Erythroblast (primary cell): Measurements from ENCODE around the gene INTS11.

Experiments
- DNase-seq, 2 experiments: peaks; one replicate each; lab custom pipeline; 2025; lab: John Stamatoyannopoulos, UW
- GATA1 ChIP-seq: IDR thresholded peaks from 2 replicates; pipeline ENCODE4 v1.6.1; 2011; ENCODE audit warnings: low read depth, mild to moderate bottlenecking, control low read depth, low read length, moderate library complexity
- POLR2A ChIP-seq: IDR thresholded peaks from 2 replicates; pipeline ENCODE4 v1.6.1; 2011; ENCODE audit warnings: mild to moderate bottlenecking, low read length

The INTS11 gene

DNA sequence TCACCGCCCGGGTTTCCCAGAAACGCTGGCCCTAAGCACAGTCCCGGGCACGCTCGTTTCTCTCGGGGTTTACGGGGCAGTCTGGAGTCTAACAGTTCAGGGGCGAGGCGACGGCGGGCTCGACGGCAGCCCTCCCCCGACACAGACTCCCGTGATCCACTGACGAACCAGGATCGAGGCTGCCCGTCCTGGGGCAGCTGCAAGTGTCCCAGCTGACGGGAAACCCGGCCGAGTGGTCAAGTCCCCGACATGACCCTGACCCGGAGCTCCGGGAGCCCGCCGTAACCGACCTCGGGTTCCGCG lies 51.3 kb downstream of the INTS11 start:
- peak; percentile 48 to 61 for DNase-seq
- TF ChIP-seq GATA1 (no peak), POLR2A (no peak)

DNA sequence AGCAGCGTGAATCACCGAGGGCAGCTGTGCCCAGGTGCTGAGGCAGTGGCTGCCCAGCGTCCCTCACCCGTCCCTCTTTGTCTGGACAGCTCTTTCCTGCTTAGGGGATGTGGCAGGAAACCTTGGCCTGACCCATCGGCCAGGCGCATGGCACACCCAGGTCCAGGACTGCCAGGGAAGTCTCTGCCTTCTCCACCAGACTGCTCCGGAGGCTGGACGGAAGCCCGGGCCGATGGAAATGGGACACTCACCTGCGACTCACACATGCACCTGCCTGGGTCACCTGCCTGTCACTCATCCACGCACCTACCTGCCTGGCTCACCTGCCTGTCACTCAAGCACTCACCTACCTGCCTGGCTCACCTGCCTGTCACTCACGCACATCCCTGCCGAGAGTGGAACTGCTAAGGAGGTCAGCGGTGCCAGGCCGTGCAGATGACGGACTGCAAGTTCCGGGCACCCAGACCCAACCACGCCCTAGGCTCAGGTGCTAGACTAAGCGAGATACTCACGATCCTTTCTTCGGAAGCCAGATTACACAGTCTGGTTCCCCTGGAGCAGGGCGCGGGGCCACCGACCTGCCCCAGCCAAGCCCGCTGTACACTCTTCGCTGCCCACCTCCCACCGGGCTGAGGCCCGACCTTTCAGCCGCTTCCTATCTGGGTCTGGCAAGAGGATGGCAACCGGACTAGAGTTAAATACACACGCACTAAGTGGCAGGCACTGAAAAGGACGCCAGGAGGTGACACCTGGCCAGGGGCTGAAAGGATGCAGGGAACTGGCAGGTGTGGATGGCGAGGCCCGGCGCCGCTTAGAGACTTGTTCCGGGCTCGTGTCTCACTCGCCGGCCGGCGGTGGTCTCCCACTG lies 51.9 kb downstream of the INTS11 start:
- DNase-seq: no peak
- TF ChIP-seq POLR2A (no peak), GATA1 (no peak)

DNA sequence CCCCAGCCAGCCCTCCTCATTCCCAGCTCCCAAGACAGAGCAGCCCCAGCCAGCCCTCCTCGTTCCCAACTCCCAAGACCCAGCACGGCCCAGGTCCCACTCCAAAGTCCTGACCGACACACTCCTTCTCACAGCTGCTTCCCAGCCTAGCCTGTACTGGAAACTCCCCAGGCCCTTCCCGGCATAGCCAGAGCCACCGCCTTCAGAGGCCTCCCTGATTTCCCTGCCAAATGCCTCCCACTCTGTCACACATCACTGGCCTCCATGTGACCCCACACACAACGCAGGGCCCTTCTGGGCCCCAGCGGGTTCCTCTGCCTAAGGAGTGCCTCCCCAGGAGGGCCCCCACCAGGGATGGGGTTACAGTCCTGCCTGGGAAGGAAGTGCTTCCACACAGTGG lies 53.6 kb downstream of the INTS11 start:
- TF ChIP-seq POLR2A (no peak), GATA1 (no peak)
- no peak for DNase-seq

DNA sequence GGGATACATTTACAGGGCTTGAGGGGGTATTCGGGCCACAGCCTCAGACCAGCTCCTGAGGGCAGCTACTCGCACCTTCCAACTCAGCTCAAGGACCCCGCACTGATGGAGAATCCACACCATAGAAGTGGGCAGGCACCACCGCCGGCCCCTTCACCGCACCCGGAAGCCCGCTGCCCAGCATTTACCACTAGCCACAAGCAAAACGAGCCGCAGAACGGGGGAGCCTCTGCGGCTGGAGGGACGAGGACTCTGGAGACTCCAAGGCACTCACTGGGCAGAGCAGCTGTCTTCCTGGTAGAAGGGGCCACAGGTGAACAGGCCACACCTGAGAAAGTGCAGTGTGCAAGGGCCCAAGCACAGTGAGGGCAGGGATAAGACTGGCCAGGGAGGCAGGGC lies 56.2 kb downstream of the INTS11 start:
- no peak for TF ChIP-seq GATA1
- TF ChIP-seq POLR2A: peak; percentile 11
- DNase-seq: no peak

DNA sequence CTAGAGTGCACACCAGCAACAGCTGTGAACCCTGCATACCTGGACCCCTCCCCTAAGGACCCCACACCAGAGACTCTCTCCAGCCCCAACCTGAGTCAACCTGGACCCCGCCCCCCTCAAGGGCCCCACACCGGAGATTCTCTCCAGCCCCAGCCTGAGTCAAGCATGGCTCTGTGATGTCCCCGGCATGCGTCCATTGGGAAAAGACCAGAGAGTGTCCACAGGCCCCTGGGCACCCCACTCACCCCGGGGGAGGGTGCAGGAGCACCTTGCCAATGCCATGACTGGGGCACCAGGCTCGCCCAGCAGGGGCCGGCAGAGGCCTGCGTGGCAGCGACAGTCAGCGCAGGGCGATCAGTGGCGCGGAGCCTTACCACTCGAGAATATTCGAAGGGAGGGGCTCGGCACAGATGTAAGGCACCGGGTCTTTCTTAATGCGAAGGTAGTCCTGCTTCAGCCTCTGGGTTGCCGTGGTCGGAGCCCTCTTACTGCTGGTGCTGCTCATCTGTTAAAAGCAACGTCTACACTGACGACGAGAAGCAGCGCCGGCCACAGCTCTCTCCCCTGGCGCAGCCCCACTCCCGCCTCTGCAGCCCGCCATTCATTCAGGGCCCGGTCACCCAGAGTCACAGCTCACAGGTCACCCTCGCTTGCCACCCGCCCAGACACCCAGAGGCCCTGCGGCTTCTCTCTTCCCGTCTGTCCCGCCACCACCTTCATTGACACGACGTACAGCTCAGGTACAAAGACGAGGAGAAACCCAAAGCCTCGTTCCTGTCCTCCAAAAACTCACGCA lies 56.8 kb downstream of the INTS11 start:
- TF ChIP-seq GATA1: no peak
- TF ChIP-seq POLR2A: no peak
- DNase-seq: no peak

DNA sequence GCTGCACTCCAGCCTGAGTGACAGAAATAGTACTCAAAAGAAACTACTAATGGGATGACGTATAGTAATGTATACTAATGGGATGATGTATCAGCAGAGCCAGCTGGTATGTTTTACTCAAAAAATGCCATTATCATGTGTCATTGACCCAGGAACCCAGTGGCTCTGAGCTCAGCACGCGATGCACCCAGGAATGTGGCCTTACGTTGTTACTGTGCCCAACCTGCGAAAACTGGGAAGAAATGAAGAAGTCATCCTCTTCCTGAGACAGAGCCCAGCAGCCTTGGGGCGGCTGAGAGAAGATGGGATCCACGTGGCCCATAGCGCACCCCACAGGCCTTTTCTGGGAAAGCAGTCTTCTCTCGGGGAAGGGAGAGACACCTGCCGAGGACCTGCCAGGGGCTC lies 59.6 kb downstream of the INTS11 start:
- DNase-seq: peak in 1 of 2 experiments; percentile 25
- TF ChIP-seq GATA1 (no peak), POLR2A (no peak)

DNA sequence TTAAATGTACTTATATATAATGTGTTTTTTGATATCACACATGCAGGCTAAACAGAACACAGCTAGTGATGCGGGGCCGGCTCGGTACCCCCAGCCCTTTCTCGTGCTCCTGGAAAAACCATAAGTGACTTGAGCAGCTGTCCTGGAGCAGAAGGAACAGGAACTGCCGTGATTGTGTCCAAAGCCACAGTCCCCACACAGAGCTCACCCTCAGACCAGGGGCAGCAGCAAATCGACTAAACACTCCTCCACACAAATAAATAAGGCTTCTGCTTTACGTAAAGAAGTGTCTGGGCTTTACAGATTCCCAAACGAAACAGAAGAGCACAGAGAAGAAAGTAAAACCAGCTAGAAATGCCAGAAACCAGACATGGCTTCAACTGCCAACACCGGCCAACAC lies 60.4 kb downstream of the INTS11 start:
- no peak for DNase-seq
- TF ChIP-seq POLR2A: no peak
- TF ChIP-seq GATA1: no peak

DNA sequence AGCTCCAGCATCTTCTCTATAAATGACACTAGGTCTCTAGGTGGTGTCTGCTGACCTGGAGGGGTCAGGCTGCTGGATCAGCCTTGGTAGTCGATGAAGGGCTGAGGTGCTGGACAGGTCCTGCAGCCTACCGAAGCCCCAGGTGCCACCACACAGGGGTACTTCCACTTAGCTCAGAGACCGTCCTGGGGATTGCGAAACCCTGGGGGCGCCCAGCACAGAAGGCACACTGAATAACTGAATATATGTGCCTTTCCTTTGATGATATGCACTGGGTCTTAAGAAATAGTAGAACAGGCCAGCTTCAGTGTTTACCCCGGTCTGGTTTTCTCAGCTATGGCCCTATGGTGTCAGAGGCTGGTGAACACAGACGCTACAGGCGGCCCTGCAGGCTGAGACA lies 61.7 kb downstream of the INTS11 start:
- TF ChIP-seq GATA1: no peak
- no peak for TF ChIP-seq POLR2A
- DNase-seq: no peak

DNA sequence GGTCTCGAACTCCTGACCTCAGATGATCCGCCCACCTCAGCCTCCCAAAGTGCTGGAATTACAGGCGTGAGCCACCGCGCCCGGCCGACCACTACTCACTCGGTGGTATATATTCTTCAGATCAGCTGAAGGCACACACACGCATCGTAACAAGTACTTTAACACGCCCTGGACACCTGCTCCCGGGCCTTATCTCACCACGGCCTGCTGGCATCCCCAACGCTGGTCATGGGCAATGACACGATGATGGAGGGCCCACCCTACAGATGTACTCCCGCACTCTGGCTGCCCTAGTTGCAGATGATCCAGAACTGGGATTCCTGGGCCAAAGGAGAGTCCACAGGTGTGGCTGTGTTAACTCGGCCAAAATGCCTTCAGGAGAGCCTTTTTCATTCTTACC lies 62.4 kb downstream of the INTS11 start:
- no peak for TF ChIP-seq GATA1
- no peak for TF ChIP-seq POLR2A
- peak; percentile 29 to 76 for DNase-seq
